Transverse colon (tissue), 4 donors: ENCODE data around the gene ATRIP.

Experiments used
- CTCF ChIP-seq, 5 experiments: fragments of 200-600 bp in 3 of 5; fragments of 450-650 bp in 2 of 5; sonication (generic) in 3 of 5; IDR thresholded peaks; 1 replicate in 2 of 5; 2 replicates in 3 of 5; pipeline ENCODE4 v1.5.1; 2016 to 2017; ENCODE audit warnings: antibody characterized with exemption in 5 of 5, inconsistent platforms in 3 of 5, mild to moderate bottlenecking in 2 of 5, moderate library complexity in 1 of 5
- EP300 ChIP-seq: sonication (generic); formaldehyde crosslinking; IDR thresholded peaks from one replicate; pipeline ENCODE4 v1.6.1; 2017; ENCODE audit warnings: antibody characterized with exemption, low read depth
- POLR2A ChIP-seq: fragments of 450-650 bp; IDR thresholded peaks from one replicate; pipeline ENCODE4 v1.6.1; 2016; ENCODE audit warnings: antibody characterized with exemption, mild to moderate bottlenecking, moderate library complexity
- POLR2AphosphoS5 ChIP-seq, 3 donors: sonication (generic); formaldehyde crosslinking; IDR thresholded peaks; one replicate each; pipeline ENCODE4 v1.6.1; 2016; ENCODE audit warnings: antibody characterized with exemption in 3 of 3

- no peak for TF ChIP-seq CTCF (IDR thresholded peaks at IDR 0.05)
- no peak for TF ChIP-seq POLR2A
- no peak for TF ChIP-seq POLR2AphosphoS5 (IDR thresholded peaks at IDR 0.05)
- TF ChIP-seq EP300: no peak
These were observed 20.1 kb upstream of the ATRIP start for GRCh38 chr3:48426401-48426909.
